ENCODE data around the gene COIL. TPM values are rescaled to one million over a fixed set of nuclear protein-coding genes. Genes with fewer than 3 reads are reported as not detected.

COIL gene
- total RNA-seq, 2 donors from 2014 or later, result 22.6 to 26.1 TPM

GRCh38 chr17:56902348-56902747, 58.5 kb downstream of the COIL start:
- H3K9me3 Mint-ChIP-seq, result no peaks in the 10 kb centered on the region
- ATAC-seq (no peak), DNase-seq (ENCODE audit: low spot score in 2 of 2) (no peak)
- peak overlapping the region in 1 of 2 donors; percentile 27 for H3K27ac Mint-ChIP-seq
- peaks cover 16 to 59% of the 10 kb centered on the region in 2 donors for H3K36me3 Mint-ChIP-seq

GRCh38 chr17:56899403-56899802, 61.4 kb downstream of the COIL start:
- Mint-ChIP-seq H3K27ac (no peak overlapping the region), H3K9me3 (no peaks in the 10 kb centered on the region), H3K36me3 (peaks cover 19 to 55% of the 10 kb centered on the region in 2 donors)
- ATAC-seq (no peak), DNase-seq (ENCODE audit: low spot score in 2 of 2) (no peak)

- DNase-seq (ENCODE audit: low spot score in 2 of 2), result no peak
- peak in 1 of 2 donors; percentile 16 for ATAC-seq
- Mint-ChIP-seq H3K9me3 (no peaks in the 10 kb centered on the region), H3K36me3 (peaks cover 16 to 52% of the 10 kb centered on the region in 2 donors), H3K27ac (no peak overlapping the region)
Observed at GRCh38 chr17:56898874-56899273, 62.0 kb downstream of the COIL start.

- H3K27ac Mint-ChIP-seq, result peak overlapping the region; percentile 55 to 82
- DNase-seq (ENCODE audit: low spot score in 2 of 2) (no peak), ATAC-seq (no peak)
- H3K36me3 Mint-ChIP-seq, result peaks cover 20 to 57% of the 10 kb centered on the region in 2 donors
- H3K9me3 Mint-ChIP-seq, result no peaks in the 10 kb centered on the region
Observed at GRCh38 chr17:56897646-56898424, 63.0 kb downstream of the COIL start.

- H3K9me3 Mint-ChIP-seq, result no peaks in the 10 kb centered on the region
- peaks cover 29 to 66% of the 10 kb centered on the region in 2 donors for H3K36me3 Mint-ChIP-seq
- DNase-seq (ENCODE audit: low spot score in 2 of 2) (no peak), ATAC-seq (no peak)
- peak overlapping the region; percentile 55 to 82 for H3K27ac Mint-ChIP-seq
Observed at GRCh38 chr17:56896968-56897359, 63.9 kb downstream of the COIL start.

GRCh38 chr17:56896217-56896967, 64.5 kb downstream of the COIL start:
- H3K27ac Mint-ChIP-seq, result peak overlapping the region in 1 of 2 donors; percentile 82
- H3K36me3 Mint-ChIP-seq, result peaks cover 29 to 71% of the 10 kb centered on the region in 2 donors
- no peak for DNase-seq (ENCODE audit: low spot score in 2 of 2)
- H3K9me3 Mint-ChIP-seq, result no peaks in the 10 kb centered on the region
- no peak for ATAC-seq

- DNase-seq (ENCODE audit: low spot score in 2 of 2) (peak in 1 of 2 donors; percentile 23), ATAC-seq (no peak)
- Mint-ChIP-seq H3K9me3 (no peaks in the 10 kb centered on the region), H3K36me3 (peaks cover 40 to 75% of the 10 kb centered on the region in 2 donors), H3K27ac (peak overlapping the region; percentile 53 to 63)
Observed at GRCh38 chr17:56894859-56895455, 65.9 kb downstream of the COIL start.

- Mint-ChIP-seq H3K27ac (peak overlapping the region; percentile 16 to 91), H3K9me3 (no peaks in the 10 kb centered on the region)
Observed at GRCh38 chr17:56893503-56893902, 67.3 kb downstream of the COIL start.

GRCh38 chr17:56892333-56892732, 68.5 kb downstream of the COIL start:
- no peak for ATAC-seq
- Mint-ChIP-seq H3K27ac (peak overlapping the region in 1 of 2 donors; percentile 16), H3K9me3 (peaks cover 0 to 4% of the 10 kb centered on the region in 2 donors), H3K36me3 (peaks cover 58 to 80% of the 10 kb centered on the region in 2 donors)
- no peak for DNase-seq (ENCODE audit: low spot score in 2 of 2)

More at GRCh38 chr17:56893503-56893902, 67.3 kb downstream of the COIL start:
- DNase-seq (ENCODE audit: low spot score in 2 of 2) (peak in 1 of 2 donors; percentile 30), ATAC-seq (no peak)
- H3K36me3 Mint-ChIP-seq, result peaks cover 54 to 80% of the 10 kb centered on the region in 2 donors

- DNase-seq (ENCODE audit: low spot score in 2 of 2) (peak in 1 of 2 donors; percentile 64), ATAC-seq (peak; percentile 36)
- H3K9me3 Mint-ChIP-seq, result peaks cover 0 to 6% of the 10 kb centered on the region in 2 donors
- H3K27ac Mint-ChIP-seq, result no peak overlapping the region
- peaks cover 63 to 85% of the 10 kb centered on the region in 2 donors for H3K36me3 Mint-ChIP-seq
Observed at GRCh38 chr17:56891751-56892150, 69.1 kb downstream of the COIL start.

- H3K36me3 Mint-ChIP-seq, result peaks cover 63 to 84% of the 10 kb centered on the region in 2 donors
- peaks cover 0 to 6% of the 10 kb centered on the region in 2 donors for H3K9me3 Mint-ChIP-seq
- H3K27ac Mint-ChIP-seq, result peak overlapping the region in 1 of 2 donors; percentile 35
- ATAC-seq (no peak), DNase-seq (ENCODE audit: low spot score in 2 of 2) (no peak)
Observed at GRCh38 chr17:56890906-56891674, 69.8 kb downstream of the COIL start.

GRCh38 chr17:56890390-56890789, 70.5 kb downstream of the COIL start:
- Mint-ChIP-seq H3K9me3 (peaks cover 0 to 6% of the 10 kb centered on the region in 2 donors), H3K36me3 (peaks cover 63 to 79% of the 10 kb centered on the region in 2 donors), H3K27ac (peak overlapping the region in 1 of 2 donors; percentile 35)
- DNase-seq (ENCODE audit: low spot score in 2 of 2) (peak in 1 of 2 donors; percentile 41), ATAC-seq (no peak)

Other genes with a start within 250 kb of the COIL start
- gene C17orf67, start 127.1 kb downstream of the COIL start, total RNA-seq, result 1 to 10 TPM; 2.5 to 3.5 TPM
- gene DGKE, start 126.9 kb downstream of the COIL start, total RNA-seq, result 10 to 100 TPM; 29.8 to 30.0 TPM
- gene TRIM25, start 47.0 kb downstream of the COIL start, total RNA-seq, result 100 to 1,000 TPM; 139 to 215 TPM
- 10 to 100 TPM; 17.6 to 33.2 TPM for gene SCPEP1, start 17.1 kb upstream of the COIL start, total RNA-seq
- 10 to 100 TPM; 16.8 to 28.0 TPM for gene AKAP1, start 124.2 kb upstream of the COIL start, total RNA-seq